PC-9 (cell line): ENCODE results near the gene ATP6V1E1. TPM values are rescaled to one million over a fixed set of nuclear protein-coding genes. Genes with fewer than 3 reads are reported as not detected.

Source experiments
- Bru-seq: library from RNA; stranded (reverse); fragments of 400-500 nt; gene quantifications from one replicate; lab custom pipeline; 2021; lab: Mats Ljungman, UMichigan
- BruChase-seq, 2 experiments: library from RNA; stranded (reverse); fragments of 400-500 nt; gene quantifications; one replicate each; lab custom pipeline; 2021; lab: Mats Ljungman, UMichigan
- BruUV-seq: library from RNA; stranded (reverse); fragments of 400-500 nt; replicated peaks from 2 replicates; lab custom pipeline; 2021; lab: Mats Ljungman, UMichigan
- CTCF ChIA-PET: fragments of 300-600 bp; sonication (Branson Sonifier 250); formaldehyde crosslinking; loops from one replicate; lab custom pipeline; 2022; ENCODE audit warnings: antibody characterized with exemption; lab: Charles Lee
- POLR2A ChIA-PET: fragments of 300-600 bp; sonication (Branson Sonifier 250); formaldehyde crosslinking; loops from one replicate; lab custom pipeline; 2022; ENCODE audit warnings: antibody characterized with exemption; ENCODE audit not compliant: unreplicated experiment; lab: Charles Lee
- DNase-seq, 2 experiments: peaks; one replicate each; pipeline versions ENCODE4 v3.0.0 to v3.0.0-alpha.2; 2015 to 2022; ENCODE audit warnings: mixed read lengths in 1 of 2
- H2AFZ ChIP-seq: fragments of 200-600 bp; sonication (generic); 2 replicates; pipeline ENCODE4 v1.8.1; 2017; ENCODE audit warnings: antibody characterized with exemption
- H3F3A ChIP-seq: fragments of 200-600 bp; sonication (generic); 2 replicates; pipeline ENCODE4 v1.8.1; 2017; ENCODE audit warnings: antibody characterized with exemption, mild to moderate bottlenecking, low read depth; ENCODE audit not compliant: insufficient read depth
- H3K27ac ChIP-seq: fragments of 200-600 bp; sonication (generic); 2 replicates; pipeline ENCODE4 v1.6.1; 2016; ENCODE audit warnings: mixed run types
- H3K27me3 ChIP-seq: fragments of 200-600 bp; sonication (generic); 2 replicates; pipeline ENCODE4 v1.6.1; 2016; ENCODE audit warnings: low read depth, mixed run types; ENCODE audit not compliant: insufficient read depth
- H3K36me3 ChIP-seq: fragments of 200-600 bp; sonication (generic); 2 replicates; pipeline ENCODE4 v1.6.1; 2016; ENCODE audit warnings: low read depth, mixed run types
- H3K4me1 ChIP-seq: fragments of 200-600 bp; sonication (generic); replicated peaks from 2 replicates; pipeline ENCODE4 v1.6.1; 2016; ENCODE audit warnings: mixed run types; ENCODE audit not compliant: insufficient read depth
- H3K4me2 ChIP-seq: fragments of 200-600 bp; sonication (generic); 2 replicates; pipeline ENCODE4 v1.6.1; 2017; ENCODE audit warnings: mixed run types
- H3K4me3 ChIP-seq: fragments of 200-600 bp; sonication (generic); 2 replicates; pipeline ENCODE4 v1.6.1; 2016; ENCODE audit warnings: mixed run types
- H3K79me2 ChIP-seq: fragments of 200-600 bp; sonication (generic); 2 replicates; pipeline ENCODE4 v1.6.1; 2017; ENCODE audit warnings: low read depth, mixed run types
- H3K9me2 ChIP-seq: fragments of 200-600 bp; sonication (generic); 2 replicates; pipeline ENCODE4 v1.8.1; 2017; ENCODE audit warnings: mild to moderate bottlenecking; ENCODE audit not compliant: insufficient read depth
- H3K9me3 ChIP-seq: fragments of 200-600 bp; sonication (generic); 2 replicates; pipeline ENCODE4 v1.8.1; 2016; ENCODE audit warnings: low read depth; ENCODE audit not compliant: insufficient read depth
- H4K20me1 ChIP-seq: fragments of 200-600 bp; sonication (generic); 2 replicates; pipeline ENCODE4 v1.8.1; 2017; ENCODE audit not compliant: insufficient read depth
- EZH2 ChIP-seq: fragments of 200-600 bp; sonication (generic); IDR thresholded peaks from 2 replicates; pipeline ENCODE4 v1.8.0; 2017; ENCODE audit warnings: antibody characterized with exemption, low read depth
- intact Hi-C: fragments of 100-400 bp; cut with micrococcal nuclease; formaldehyde crosslinking; loops from one replicate; pipeline ENCODE4 v1.10.0; 2022; ENCODE audit not compliant: unreplicated experiment
- long read RNA-seq: library from polyadenylated mRNA; stranded (forward); transcript quantifications from one replicate; pipeline ENCODE4 v2.0.0, GENCODE V29; 2022
- total RNA-seq: library from RNA; stranded (reverse); gene quantifications from 2 replicates; pipeline ENCODE4 v1.2.3, GENCODE V29; 2021
- TF ChIP-seq, protein P1 (sequence below): fragments of 200-600 bp; sonication (generic); conservative IDR thresholded peaks from 2 replicates; pipeline ENCODE4 v1.6.1; 2017; ENCODE audit warnings: mixed run types, antibody characterized with exemption, mild to moderate bottlenecking, moderate library complexity

ATP6V1E1 gene
- 53.5 and 58.0 TPM in 2 replicates for total RNA-seq
- Bru-seq, nascent RNA = percentile 77 among the genes with signal in this experiment
- BruChase-seq, experiment 1, labeled RNA remaining after a 2-hour chase = percentile 64 among the genes with signal in this experiment
- percentile 80 among the genes with signal in this experiment for BruChase-seq, experiment 2, labeled RNA remaining after a 6-hour chase
- long read RNA-seq, transcript ATP6V1E1-201 (9 exons, 1,402 nt) = major isoform, 51 of 66 reads
- long read RNA-seq, partial matches to known transcripts = 1 of 66 reads
- long read RNA-seq, other reads (novel, unspliced or antisense) = 13 of 66 reads

DNA sequence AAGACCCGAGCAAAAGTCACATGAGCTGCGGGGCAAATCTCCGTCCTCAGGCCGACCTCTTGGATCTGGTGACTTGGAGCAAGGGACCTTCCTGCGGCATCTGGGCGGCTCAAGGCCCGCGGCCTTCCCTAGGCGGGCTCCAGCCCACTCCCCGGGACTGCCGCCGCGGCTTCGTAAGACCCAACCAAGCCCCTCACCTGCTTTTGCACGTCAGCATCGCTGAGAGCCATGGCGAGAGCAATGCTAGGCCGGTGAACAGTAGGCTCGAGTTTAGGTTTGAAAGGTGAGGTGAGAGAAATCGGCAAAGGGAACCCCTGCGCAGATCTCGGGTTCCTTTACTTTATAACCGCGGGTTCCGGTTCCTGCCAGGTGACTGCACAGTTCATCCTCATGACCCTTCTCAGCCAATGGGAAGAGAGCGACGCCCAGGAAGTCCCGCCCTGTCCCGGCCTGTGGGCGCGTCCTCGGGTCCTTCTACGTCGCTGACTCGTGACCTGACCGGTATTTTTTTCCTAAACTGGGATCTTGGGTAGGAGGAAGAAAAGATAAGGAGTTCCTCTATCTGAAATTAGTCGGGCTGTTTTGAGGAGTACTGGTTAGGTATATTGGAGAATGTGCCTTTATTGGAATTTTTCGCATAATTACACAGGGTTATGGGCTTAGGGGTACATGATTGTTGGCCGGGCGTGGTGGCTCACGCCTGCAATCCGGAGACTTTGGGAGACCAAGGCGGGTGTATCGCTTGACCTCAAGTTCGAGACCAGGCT, at the start of gene ATP6V1E1:
TSS of gene ATP6V1E1 (minus strand) at position 344 of the 767 bp plus-strand sequence. CDS start at position 230, 114 bp downstream.
- Histone ChIP-seq H4K20me1 (peaks cover 11% of the 10 kb centered on the region), H3K79me2 (peaks cover 48% of the 10 kb centered on the region), H3K27ac (peak within 1 kb of the TSS; percentile 78), H3K4me2 (peak within 1 kb of the TSS; percentile 74), H3K4me3 (peak within 1 kb of the TSS; percentile 94), H3K27me3 (no peaks in the 10 kb centered on the region), H3K36me3 (no peaks in the 10 kb centered on the region), H3K4me1 (peaks cover 26% of the 10 kb centered on the region), H3K9me3 (no peaks in the 10 kb centered on the region), H3K9me2 (no peaks in the 10 kb centered on the region), H3F3A (peaks cover 23% of the 10 kb centered on the region), H2AFZ (peak within 1 kb of the TSS; percentile 91)
- CTCF ChIA-PET = interaction anchor here (0.6 kb wide), 1 partner anchor 262 kb away, joined by 4 read pairs; no protein-coding TSS in a partner anchor
- POLR2A ChIA-PET = interaction anchor here (0.6 kb wide), 1 partner anchor 329 kb away, joined by 5 read pairs; no protein-coding TSS in a partner anchor
- TF ChIP-seq EZH2 = no peak
- TF ChIP-seq, protein P1, sequence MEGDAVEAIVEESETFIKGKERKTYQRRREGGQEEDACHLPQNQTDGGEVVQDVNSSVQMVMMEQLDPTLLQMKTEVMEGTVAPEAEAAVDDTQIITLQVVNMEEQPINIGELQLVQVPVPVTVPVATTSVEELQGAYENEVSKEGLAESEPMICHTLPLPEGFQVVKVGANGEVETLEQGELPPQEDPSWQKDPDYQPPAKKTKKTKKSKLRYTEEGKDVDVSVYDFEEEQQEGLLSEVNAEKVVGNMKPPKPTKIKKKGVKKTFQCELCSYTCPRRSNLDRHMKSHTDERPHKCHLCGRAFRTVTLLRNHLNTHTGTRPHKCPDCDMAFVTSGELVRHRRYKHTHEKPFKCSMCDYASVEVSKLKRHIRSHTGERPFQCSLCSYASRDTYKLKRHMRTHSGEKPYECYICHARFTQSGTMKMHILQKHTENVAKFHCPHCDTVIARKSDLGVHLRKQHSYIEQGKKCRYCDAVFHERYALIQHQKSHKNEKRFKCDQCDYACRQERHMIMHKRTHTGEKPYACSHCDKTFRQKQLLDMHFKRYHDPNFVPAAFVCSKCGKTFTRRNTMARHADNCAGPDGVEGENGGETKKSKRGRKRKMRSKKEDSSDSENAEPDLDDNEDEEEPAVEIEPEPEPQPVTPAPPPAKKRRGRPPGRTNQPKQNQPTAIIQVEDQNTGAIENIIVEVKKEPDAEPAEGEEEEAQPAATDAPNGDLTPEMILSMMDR = no peak
- peak; percentile 89 to 90 for DNase-seq
- intact Hi-C loops = loop anchor here (2.0 kb wide), 1 partner anchor 78 kb away; no protein-coding TSS in a partner anchor
- BruUV-seq = TSS peak; percentile 91

DNA sequence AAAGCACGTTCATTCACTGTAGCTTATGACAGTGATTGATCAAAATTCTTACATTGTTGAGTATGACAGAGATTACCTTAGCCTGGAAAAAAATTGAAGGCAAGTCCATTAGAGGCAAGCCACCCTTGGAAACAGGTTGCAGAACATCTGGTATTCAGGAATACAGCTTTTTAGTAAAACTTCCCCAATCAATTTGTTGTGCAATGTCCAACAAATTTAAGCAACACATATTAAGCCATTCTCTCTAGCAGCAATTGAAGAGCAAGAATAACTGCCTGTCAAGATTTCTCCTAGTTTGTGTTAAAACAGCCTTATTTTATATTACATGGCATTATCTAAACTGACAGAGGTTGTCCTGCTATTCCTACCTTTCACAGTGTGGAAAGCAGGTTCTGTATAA, 47.0 kb upstream of the ATP6V1E1 start:
- Histone ChIP-seq H2AFZ (no peak overlapping the region), H3K27me3 (no peaks in the 10 kb centered on the region), H3K9me3 (no peaks in the 10 kb centered on the region), H3K9me2 (no peaks in the 10 kb centered on the region), H3K36me3 (no peaks in the 10 kb centered on the region), H3K4me2 (no peak overlapping the region), H3K27ac (no peak overlapping the region), H3F3A (no peaks in the 10 kb centered on the region), H3K4me3 (no peak overlapping the region), H3K79me2 (no peaks in the 10 kb centered on the region), H3K4me1 (peaks cover 8% of the 10 kb centered on the region), H4K20me1 (no peaks in the 10 kb centered on the region)
- ChIA-PET POLR2A (interaction anchor here (0.6 kb wide), 1 partner anchor 151 kb away, joined by 18 read pairs; no protein-coding TSS in a partner anchor), CTCF (no interaction called here)
- DNase-seq = no peak
- BruUV-seq = no TSS peak
- no peak for TF ChIP-seq EZH2
- TF ChIP-seq, protein P1 = no peak
- intact Hi-C loops = no loop called here

DNA sequence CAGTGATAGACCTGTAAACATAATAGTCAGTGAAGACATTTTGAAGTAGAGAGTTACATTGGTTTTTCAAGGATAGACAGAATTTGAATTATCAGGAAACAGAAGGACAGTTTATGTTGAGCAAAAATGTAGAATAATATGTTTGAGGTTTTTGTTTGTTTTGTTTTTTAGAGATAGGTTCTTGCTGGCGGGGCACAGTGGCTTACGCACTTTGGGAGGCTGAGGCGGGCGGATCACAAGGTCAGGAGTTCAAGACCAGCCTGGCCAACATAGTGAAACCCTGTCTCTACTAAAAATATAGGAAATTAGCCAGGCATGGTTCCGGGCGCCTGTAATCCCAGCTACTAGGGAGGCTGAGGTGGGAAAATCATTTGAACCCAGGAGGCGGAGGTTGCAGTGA, 45.6 kb upstream of the ATP6V1E1 start:
- H3K9me3 ChIP-seq = no peaks in the 10 kb centered on the region
- no peak for DNase-seq
- H3K9me2 ChIP-seq = no peaks in the 10 kb centered on the region
- intact Hi-C loops = no loop called here
- H4K20me1 ChIP-seq = no peaks in the 10 kb centered on the region
- TF ChIP-seq, protein P1 = no peak
- no peak overlapping the region; the same call in 1 of the 2 replicates for H3K27ac ChIP-seq
- ChIA-PET POLR2A (interaction anchor here (0.7 kb wide), 1 partner anchor 35 kb away, joined by 40 read pairs; no protein-coding TSS in a partner anchor), CTCF (no interaction called here)
- no peaks in the 10 kb centered on the region for H3K27me3 ChIP-seq
- no peaks in the 10 kb centered on the region for H3F3A ChIP-seq
- no peak overlapping the region for H3K4me2 ChIP-seq
- H3K36me3 ChIP-seq = no peaks in the 10 kb centered on the region
- no peak overlapping the region for H2AFZ ChIP-seq
- H3K79me2 ChIP-seq = no peaks in the 10 kb centered on the region
- no TSS peak for BruUV-seq
- no peak overlapping the region for H3K4me3 ChIP-seq
- H3K4me1 ChIP-seq = peaks cover 8% of the 10 kb centered on the region
